RPMI8226 (cell line): ENCODE measurements around the gene PDZRN4.
"Not testable (repeated sequence)": the region's sequence is repeated elsewhere in the genome, so short reads cannot be mapped to it uniquely, and the experiment has no call there.

Experiments used
- DNase-seq: peaks from one replicate; pipeline ENCODE4 v3.0.0-alpha.2; 2015

The PDZRN4 gene

GRCh38 chr12:41287500-41288141, 99.5 kb downstream of the PDZRN4 start:
- DNase-seq: no peak

GRCh38 chr12:41288142-41288811, 100.2 kb downstream of the PDZRN4 start:
- no peak for DNase-seq

GRCh38 chr12:41289501-41289900, 101.4 kb downstream of the PDZRN4 start:
- no peak for DNase-seq

- DNase-seq: no peak
Measured at GRCh38 chr12:41293011-41293410, 104.9 kb downstream of the PDZRN4 start.

GRCh38 chr12:41293461-41293860, 105.3 kb downstream of the PDZRN4 start:
- no peak for DNase-seq

- DNase-seq: no peak
Measured at GRCh38 chr12:41302979-41303403, 114.9 kb downstream of the PDZRN4 start.

GRCh38 chr12:41304526-41304925, 116.4 kb downstream of the PDZRN4 start:
- DNase-seq: no peak

- no peak for DNase-seq
Measured at GRCh38 chr12:41310367-41310766, 122.2 kb downstream of the PDZRN4 start.

- DNase-seq: no peak
Measured at GRCh38 chr12:41311883-41312282, 123.8 kb downstream of the PDZRN4 start.

- DNase-seq: not testable (repeated sequence)
Measured at GRCh38 chr12:41312451-41312850, 124.3 kb downstream of the PDZRN4 start.

- DNase-seq: no peak
Measured at GRCh38 chr12:41325336-41325735, 137.2 kb downstream of the PDZRN4 start.

- no peak for DNase-seq
Measured at GRCh38 chr12:41327096-41327895, 139.2 kb downstream of the PDZRN4 start.

GRCh38 chr12:41333974-41334373, 145.9 kb downstream of the PDZRN4 start:
- DNase-seq: no peak

GRCh38 chr12:41334390-41334789, 146.3 kb downstream of the PDZRN4 start:
- DNase-seq: no peak

GRCh38 chr12:41336041-41336549, 148.0 kb downstream of the PDZRN4 start:
- DNase-seq: no peak

GRCh38 chr12:41339784-41340183, 151.7 kb downstream of the PDZRN4 start:
- DNase-seq: no peak

- no peak for DNase-seq
Measured at GRCh38 chr12:41344776-41345470, 156.8 kb downstream of the PDZRN4 start.

GRCh38 chr12:41348198-41348597, 160.1 kb downstream of the PDZRN4 start:
- no peak for DNase-seq

GRCh38 chr12:41356181-41356580, 168.1 kb downstream of the PDZRN4 start:
- DNase-seq: no peak

GRCh38 chr12:41361738-41362137, 173.6 kb downstream of the PDZRN4 start:
- DNase-seq: no peak

- no peak for DNase-seq
Measured at GRCh38 chr12:41362510-41362909, 174.4 kb downstream of the PDZRN4 start.

- no peak for DNase-seq
Measured at GRCh38 chr12:41362931-41363330, 174.8 kb downstream of the PDZRN4 start.

- no peak for DNase-seq
Measured at GRCh38 chr12:41364211-41364610, 176.1 kb downstream of the PDZRN4 start.
